ENCODE data around the gene NCOA7.
"Not testable (repeated sequence)": the region's sequence is repeated elsewhere in the genome, so short reads cannot be mapped to it uniquely, and the experiment has no call there.

Gene NCOA7

DNA sequence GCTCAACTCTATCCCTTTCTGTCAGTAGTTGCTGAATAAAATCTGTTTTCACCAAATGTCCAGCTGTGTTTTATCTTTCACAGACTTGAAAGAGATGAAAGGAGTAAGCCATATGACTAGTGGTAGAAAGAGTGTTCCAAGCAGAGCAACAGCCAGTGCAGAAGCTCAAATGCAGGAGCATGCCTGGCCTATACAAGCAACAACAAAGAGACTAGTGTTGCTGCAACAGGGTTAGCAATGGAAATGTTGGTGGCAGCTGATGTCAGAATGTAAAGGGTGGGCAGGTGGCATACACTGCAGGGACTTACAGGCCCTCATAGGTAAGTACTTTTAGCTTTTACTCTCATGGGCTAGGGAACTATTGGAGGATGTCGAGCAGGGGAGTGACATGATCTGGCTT lies 160.6 kb downstream of the NCOA7 start:
- no peak for DNase-seq

DNA sequence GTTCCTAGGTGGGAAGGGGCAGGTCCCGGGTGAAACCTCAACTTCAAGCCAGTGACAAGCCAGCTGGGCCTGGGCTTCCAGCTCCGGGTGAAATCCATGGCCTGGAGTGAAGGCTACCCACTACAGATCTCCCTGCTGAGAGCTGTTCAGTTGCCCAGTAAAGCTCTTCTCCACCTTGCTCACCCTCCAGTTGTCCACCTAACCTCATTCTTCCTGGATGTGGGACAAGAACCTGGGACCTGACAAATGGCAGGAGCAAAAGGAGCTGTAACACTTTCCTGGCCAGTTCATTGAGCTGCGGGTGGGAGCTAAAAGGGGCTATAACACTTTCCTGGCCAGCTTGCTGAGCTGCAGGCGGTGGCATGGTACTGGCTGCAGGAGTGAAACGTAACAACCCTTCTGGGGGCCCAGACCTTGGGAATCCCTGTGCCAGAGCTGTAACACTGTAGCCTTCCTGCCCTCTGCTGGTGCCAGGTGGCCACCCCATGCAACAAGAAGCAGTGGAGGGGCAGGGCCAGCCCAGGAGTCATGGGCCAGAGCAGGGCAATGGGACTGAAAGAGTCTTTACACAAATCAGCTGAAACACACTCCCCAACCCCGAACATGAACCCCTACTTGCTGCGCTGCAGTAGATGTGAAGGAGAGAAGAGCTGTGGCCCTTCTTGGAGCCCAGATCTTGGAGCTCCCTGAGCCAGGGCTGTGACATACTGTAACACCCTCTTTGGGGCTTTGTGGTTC lies 162.2 kb downstream of the NCOA7 start:
- DNase-seq: no peak

DNA sequence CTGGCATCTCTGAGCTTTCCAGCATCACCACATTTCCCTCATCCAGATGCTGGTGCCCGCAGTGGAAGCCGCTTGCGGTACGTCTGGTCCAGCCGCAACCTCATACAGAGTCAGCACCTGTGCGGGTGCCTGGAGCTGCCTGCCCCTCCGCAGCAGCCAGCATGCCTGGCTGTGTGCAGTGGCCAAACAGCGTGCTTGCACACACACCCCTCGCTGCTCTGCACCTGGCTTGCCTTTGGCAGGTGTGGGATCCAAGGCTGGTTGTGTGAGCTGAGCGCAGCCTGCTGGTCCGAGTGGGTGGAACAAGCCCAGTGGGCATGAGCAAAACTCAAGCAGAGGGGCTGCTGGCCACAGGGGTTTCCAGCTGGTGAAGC lies 162.7 kb downstream of the NCOA7 start:
- DNase-seq: no peak

DNA sequence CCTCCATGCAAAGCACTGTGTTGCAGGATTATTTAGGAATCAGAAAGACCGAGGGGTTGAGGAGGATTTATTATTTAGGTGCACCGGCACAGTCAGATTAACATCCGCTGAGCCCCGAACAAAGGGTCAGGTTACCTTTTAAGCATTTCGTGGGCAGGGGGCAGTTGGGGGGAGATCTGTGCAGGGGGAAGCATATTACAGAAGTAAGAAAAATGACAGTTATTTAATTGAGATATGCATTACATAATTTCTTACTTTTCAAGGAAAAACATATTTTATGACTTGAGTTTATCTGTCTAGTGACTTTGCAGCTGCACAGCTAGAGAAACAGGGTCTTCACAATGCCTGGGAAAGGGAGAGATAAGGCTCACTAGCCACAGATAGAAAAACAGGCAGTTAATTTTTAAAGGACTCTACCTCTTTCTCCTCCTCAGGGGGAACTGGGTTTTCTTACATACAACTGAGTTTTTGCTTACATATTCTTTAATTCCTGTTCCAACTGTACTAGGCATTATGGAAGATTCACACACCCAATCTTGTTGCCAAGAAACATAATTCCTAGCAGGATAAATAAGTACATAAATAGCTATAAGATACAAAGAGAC lies 164.1 kb downstream of the NCOA7 start:
- no peak for DNase-seq

GRCh38 chr6:125955973-125956372 lies 165.2 kb downstream of the NCOA7 start:
- no peak for DNase-seq

DNA sequence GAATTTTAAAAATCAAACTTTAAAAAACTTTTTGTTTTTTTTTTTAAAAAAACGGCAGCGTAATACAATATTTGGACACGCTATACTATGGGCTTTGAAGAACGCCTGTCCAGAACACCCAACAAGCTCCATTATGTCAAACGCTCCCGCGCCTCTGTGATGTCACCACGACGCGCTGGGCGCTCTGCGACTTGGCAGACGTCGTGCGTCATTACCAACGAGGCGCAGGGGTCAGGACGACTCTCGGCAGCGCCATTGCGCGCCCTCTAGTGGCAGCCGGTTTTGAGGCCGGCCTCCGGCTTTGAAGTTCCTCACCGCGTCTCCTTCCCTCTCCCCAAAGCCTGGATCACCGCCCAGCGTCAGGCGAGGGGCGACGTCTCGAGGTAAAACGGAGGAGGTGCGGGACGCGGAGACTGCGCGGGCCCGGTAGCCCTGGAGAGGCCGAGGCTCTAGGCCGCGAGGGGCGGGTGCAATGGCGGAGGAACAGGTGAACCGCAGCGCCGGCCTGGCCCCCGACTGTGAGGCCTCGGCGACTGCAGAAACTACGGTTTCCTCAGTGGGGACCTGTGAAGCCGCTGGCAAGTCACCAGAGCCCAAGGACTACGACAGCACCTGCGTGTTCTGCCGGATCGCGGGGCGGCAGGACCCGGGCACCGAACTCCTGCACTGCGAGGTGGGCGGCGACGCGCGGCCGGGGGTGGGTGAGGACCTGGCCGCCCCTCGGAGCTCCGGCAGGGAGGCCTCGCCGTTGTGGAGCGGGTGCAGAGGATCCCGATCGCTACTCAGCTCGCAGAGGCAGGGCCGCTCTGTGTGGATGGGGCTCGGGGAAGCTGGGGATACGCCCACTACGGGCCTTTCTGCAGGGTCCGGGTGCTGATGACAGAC lies 166.0 kb downstream of the NCOA7 start, which contains the start of gene HINT3:
Gene HINT3 (plus strand): TSS at position 265 of the 885 bp plus-strand sequence. CDS start 208 bp downstream, at position 473.
- peak; percentile 96 for DNase-seq

GRCh38 chr6:125957391-125957693 lies 166.6 kb downstream of the NCOA7 start:
- DNase-seq: no peak

DNA sequence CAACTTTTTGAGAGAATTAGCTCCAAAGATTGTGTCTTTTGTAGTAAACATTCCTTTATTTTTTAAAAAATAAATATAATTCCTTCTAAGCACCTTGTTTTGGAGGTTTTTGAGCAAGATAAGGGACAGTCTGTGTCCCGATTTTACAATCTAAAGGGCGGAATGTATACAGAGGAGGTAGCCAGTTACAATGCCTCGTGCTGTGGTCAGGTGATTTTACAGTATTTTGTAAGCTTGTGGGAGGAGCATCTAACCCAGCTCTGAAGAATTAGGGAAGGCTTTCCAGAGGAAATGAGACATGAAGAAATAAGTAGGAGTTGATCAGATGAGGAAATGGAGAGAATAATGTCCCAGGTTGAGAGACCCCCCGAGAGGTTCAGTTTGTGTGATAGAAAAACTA lies 167.1 kb downstream of the NCOA7 start:
- DNase-seq: no peak

DNA sequence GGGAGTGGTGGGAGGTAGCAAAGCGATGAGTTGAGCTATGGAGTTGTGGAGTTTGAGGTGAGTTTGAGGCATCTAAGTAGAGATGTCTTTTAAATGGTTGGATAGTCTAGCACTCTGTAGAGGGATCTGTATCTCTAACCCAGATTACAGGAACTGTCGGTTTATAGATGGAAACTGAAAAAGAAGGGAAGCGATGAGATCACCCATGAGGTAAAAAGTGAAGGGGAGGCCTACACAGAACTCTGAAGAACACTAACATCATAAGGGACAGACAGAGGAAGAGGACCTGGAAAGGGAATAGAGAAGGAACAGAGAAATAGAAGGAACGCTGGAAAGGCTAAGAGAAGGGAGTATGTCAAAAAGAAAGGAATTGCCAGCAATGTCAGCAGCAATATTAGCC lies 168.3 kb downstream of the NCOA7 start:
- DNase-seq: no peak

- DNase-seq: no peak
Observed at GRCh38 chr6:125961117-125961516, 170.4 kb downstream of the NCOA7 start.

DNA sequence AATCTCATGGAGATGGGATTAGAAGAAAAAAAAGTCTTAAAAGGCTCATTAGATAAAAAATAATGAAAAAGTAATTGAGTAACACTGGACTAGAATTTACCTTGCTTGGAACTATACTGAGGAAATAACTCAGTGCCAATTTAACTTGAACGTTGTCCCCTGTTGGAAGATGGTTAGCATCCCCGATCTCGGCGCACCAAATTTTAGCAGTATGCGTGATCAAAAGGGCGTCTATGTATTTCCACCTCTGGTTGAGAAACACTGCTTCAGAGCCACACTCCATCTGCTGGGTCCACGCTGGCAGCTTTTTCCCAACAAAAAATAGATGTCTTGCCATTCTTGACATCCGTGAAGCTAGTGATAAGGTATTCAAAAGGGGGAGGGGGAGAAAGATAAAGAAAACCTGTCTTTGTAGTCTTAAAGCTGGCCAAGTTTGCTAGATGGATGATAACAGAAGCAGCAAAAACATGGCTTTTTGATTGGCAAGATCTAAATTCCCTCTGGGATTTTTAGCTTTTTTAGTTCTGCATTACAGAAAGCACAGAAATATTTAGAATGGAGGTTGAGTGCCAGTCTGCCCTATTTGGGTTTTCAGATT lies 172.2 kb downstream of the NCOA7 start:
- DNase-seq: no peak

DNA sequence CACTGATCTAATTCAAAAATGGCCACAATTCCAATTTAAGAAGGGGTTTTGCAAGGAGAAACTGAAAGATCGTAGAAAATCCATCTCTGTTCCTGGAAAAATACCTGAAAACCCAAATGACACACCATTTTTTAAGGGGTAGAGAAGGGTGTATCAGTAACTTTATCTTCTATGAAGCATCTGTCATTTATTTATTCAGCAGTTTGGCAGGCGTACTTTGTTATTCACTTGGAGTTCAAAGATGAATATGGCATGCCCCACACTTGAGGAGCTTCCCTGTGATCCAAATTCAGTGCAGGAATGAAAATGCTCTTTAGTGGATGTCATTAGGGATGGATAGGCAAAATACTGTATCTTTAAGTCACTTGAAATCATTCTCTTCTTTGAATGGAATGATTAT lies 173.1 kb downstream of the NCOA7 start:
- DNase-seq: no peak

- DNase-seq: no peak
Observed at GRCh38 chr6:125966569-125966968, 175.8 kb downstream of the NCOA7 start.

GRCh38 chr6:125968493-125968892 lies 177.7 kb downstream of the NCOA7 start:
- DNase-seq: no peak

DNA sequence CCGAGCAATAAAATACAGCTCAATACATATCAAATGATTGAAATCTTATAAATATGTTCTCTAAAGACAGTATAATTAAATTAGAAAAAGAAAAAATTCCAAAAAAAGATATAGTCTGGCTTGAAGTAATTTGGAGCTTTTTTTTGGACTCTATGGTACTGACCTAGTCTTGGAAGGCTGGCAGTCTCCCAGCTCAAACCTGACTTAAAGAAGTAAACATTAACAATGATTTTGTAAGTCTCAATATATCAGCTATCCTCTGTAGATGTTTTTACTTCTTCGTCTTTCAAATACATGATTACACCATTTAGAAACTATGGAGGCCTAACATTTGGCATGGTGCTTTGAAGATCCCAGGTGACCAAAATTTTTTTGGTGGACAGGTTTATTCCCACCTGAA lies 180.0 kb downstream of the NCOA7 start:
- no peak for DNase-seq

DNA sequence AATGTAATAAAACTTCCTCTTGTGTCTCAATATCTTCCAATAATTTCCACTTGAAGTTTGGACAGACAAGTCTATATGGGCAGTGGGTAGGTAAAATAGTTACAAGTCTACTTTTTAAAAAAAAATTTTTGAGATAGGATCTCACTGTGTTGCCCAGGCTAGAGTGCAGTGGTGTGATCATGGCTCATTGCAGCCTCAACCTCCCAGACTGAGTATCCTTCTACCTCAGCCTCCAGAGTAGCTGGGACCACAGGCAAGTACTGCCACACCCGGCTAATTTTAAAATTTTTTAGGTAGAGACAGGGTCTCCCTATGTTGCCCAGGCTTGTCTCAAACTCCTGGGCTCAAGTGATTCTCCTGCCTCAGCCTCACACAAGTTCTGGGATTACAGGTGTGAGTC lies 181.7 kb downstream of the NCOA7 start:
- DNase-seq: not testable (repeated sequence)

DNA sequence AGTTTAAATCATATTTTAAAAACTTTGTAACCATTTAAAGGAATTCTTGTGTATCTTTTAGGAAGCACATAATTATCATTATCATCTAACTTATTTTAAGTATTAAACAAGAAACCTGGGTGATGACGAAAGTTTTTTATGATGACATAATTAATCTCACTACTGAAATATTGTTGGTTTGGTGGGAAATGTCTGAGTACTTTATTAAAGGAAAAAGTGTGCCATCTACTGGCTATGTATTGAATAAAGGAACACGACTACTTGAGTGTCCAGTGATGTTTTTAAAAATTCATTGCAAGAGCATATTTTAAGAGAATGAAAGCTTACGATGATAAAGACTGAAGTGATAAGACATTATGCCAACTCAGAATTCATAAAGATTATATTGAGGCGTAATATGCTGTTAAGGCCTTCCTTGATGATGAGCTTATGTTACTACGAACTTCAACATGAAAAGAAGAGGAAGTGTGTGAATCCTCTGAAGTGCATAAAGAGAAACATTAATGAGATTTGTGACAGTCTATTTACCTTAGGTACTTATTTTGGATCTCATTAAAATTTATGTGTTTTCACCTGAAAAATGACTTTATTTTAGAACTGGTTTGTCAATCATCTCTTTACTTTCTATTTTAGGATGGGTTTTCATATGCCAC lies 183.6 kb downstream of the NCOA7 start:
- DNase-seq: peak; percentile 17

- no peak for DNase-seq
Observed at GRCh38 chr6:125979101-125979500, 188.3 kb downstream of the NCOA7 start.
